Adrenal gland (tissue), 12 donors: ENCODE measurements around the gene TRMT1. TPM values are rescaled to one million over a fixed set of nuclear protein-coding genes. Genes with fewer than 3 reads are reported as not detected.

Experiments used
- polyA plus RNA-seq, 3 donors: library from polyadenylated mRNA; stranded (reverse); fragments of 200-250 nt in 2 of 3; fragments of 350-450 nt in 1 of 3; fragmentation: Illumina TruSeq in 1 of 3; extraction: RNeasy Lipid Tissue Mini Kit (QIAGEN cat#74804) in 1 of 3; gene quantifications; one replicate each; pipeline ENCODE4 v1.2.3, GENCODE V29; 2013 to 2014
- total RNA-seq, 9 donors: library from RNA; depleted of rRNA in 4 of 9; stranded (reverse); fragments of >200 nt in 4 of 9; fragments of 120-200 nt in 1 of 9; fragmentation: NEBNext Ultra II Directional in 1 of 9; extraction: Animal tissue kit (Norgen Biotek cat#: 25700) in 1 of 9; gene quantifications; one replicate each; pipeline versions ENCODE4 v1.1.0 to v1.2.4, GENCODE V29; 2013 to 2023
- donor health status: healthy with polysubstance abuse.
- donor health status: Bipolar disorder and iron deficiency.
- donor health status: DM: yes; HTN: yes; CAD: no.
- donor health status: DM: no; HTN: no; CAD: no.
- donor health status: DM: no; HTN: no; CAD: no.
- donor health status: DM: yes; HTN: yes; CAD: no.

The TRMT1 gene
- total and polyA plus RNA-seq, 12 donors: 13.4 to 229 (median 35.4) TPM

Other genes with a start within 250 kb of the TRMT1 start
- gene DNASE2, start 235.3 kb downstream of the TRMT1 start, total RNA-seq: 10 to 100 TPM in 8 of 9 donors, 1 to 10 TPM in 1; 3.3 to 83.4 (median 53.8) TPM
- gene DNASE2, start 235.3 kb downstream of the TRMT1 start, polyA plus RNA-seq: 10 to 100 TPM; 13.6 to 22.2 (median 17.9) TPM
- under 1 TPM in 2 of 9 donors, not detected in 7; 0.23 to 0.83 TPM for gene KLF1, start 229.5 kb downstream of the TRMT1 start, total RNA-seq
- under 1 TPM in 1 of 3 donors, not detected in 2; 0.24 TPM for gene KLF1, start 229.5 kb downstream of the TRMT1 start, polyA plus RNA-seq
- 10 to 100 TPM; 23.7 to 78.4 (median 35.3) TPM for gene GCDH, start 225.6 kb downstream of the TRMT1 start, total RNA-seq
- 10 to 100 TPM; 16.2 to 26.9 (median 22.5) TPM for gene GCDH, start 225.6 kb downstream of the TRMT1 start, polyA plus RNA-seq
- gene SYCE2, start 197.4 kb downstream of the TRMT1 start, total RNA-seq: under 1 TPM in 2 of 9 donors, not detected in 7; 0.78 to 0.91 TPM
- under 1 TPM; 0.16 to 0.24 (median 0.20) TPM for gene SYCE2, start 197.4 kb downstream of the TRMT1 start, polyA plus RNA-seq
- gene FARSA, start 183.0 kb downstream of the TRMT1 start, total RNA-seq: 100 to 1,000 TPM in 1 of 9 donors, 10 to 100 TPM in 8; 40.6 to 102 (median 55.0) TPM
- gene FARSA, start 183.0 kb downstream of the TRMT1 start, polyA plus RNA-seq: 10 to 100 TPM; 33.5 to 62.1 (median 36.0) TPM
- gene CALR, start 178.1 kb downstream of the TRMT1 start, total RNA-seq: 1,000 to 10,000 TPM in 2 of 9 donors, 100 to 1,000 TPM in 7; 271 to 1,489 (median 656) TPM
- gene CALR, start 178.1 kb downstream of the TRMT1 start, polyA plus RNA-seq: 1,000 to 10,000 TPM in 1 of 3 donors, 100 to 1,000 TPM in 2; 224 to 1,230 (median 336) TPM
- 100 to 1,000 TPM in 6 of 9 donors, 10 to 100 TPM in 3; 66.5 to 146 (median 111) TPM for gene RAD23A, start 170.9 kb downstream of the TRMT1 start, total RNA-seq
- gene RAD23A, start 170.9 kb downstream of the TRMT1 start, polyA plus RNA-seq: 100 to 1,000 TPM; 112 to 240 (median 206) TPM
- gene GADD45GIP1, start 159.5 kb downstream of the TRMT1 start, total RNA-seq: 100 to 1,000 TPM in 1 of 9 donors, 10 to 100 TPM in 8; 26.1 to 101 (median 48.5) TPM
- 100 to 1,000 TPM in 2 of 3 donors, 10 to 100 TPM in 1; 16.5 to 213 (median 183) TPM for gene GADD45GIP1, start 159.5 kb downstream of the TRMT1 start, polyA plus RNA-seq
- gene DAND5, start 147.2 kb downstream of the TRMT1 start, total RNA-seq: 1 to 10 TPM in 5 of 9 donors, under 1 TPM in 4; 0.35 to 2.3 (median 1.1) TPM
- under 1 TPM; 0.27 to 0.34 (median 0.32) TPM for gene DAND5, start 147.2 kb downstream of the TRMT1 start, polyA plus RNA-seq
- gene NFIX, start 121.3 kb downstream of the TRMT1 start, total RNA-seq: 10 to 100 TPM in 8 of 9 donors, 1 to 10 TPM in 1; 1.3 to 72.8 (median 32.2) TPM
- gene NFIX, start 121.3 kb downstream of the TRMT1 start, polyA plus RNA-seq: 10 to 100 TPM in 1 of 3 donors, 1 to 10 TPM in 2; 4.9 to 18.0 (median 9.4) TPM
- gene LYL1, start 13.9 kb downstream of the TRMT1 start, total RNA-seq: 10 to 100 TPM in 5 of 9 donors, 1 to 10 TPM in 4; 4.3 to 22.5 (median 10.5) TPM
- 10 to 100 TPM in 1 of 3 donors, 1 to 10 TPM in 1, under 1 TPM in 1; 0.38 to 18.7 (median 7.9) TPM for gene LYL1, start 13.9 kb downstream of the TRMT1 start, polyA plus RNA-seq
- 10 to 100 TPM; 26.7 to 67.0 (median 41.2) TPM for gene NACC1, start 1.5 kb upstream of the TRMT1 start, total RNA-seq
- 10 to 100 TPM; 12.4 to 47.7 (median 14.8) TPM for gene NACC1, start 1.5 kb upstream of the TRMT1 start, polyA plus RNA-seq
- 10 to 100 TPM; 30.5 to 90.7 (median 62.2) TPM for gene STX10, start 33.6 kb upstream of the TRMT1 start, total RNA-seq
- 100 to 1,000 TPM in 2 of 3 donors, 10 to 100 TPM in 1; 16.0 to 182 (median 159) TPM for gene STX10, start 33.6 kb upstream of the TRMT1 start, polyA plus RNA-seq
- 100 to 1,000 TPM in 2 of 9 donors, 10 to 100 TPM in 6, 1 to 10 TPM in 1; 8.8 to 121 (median 59.3) TPM for gene IER2, start 33.7 kb upstream of the TRMT1 start, total RNA-seq
- 100 to 1,000 TPM in 1 of 3 donors, 10 to 100 TPM in 1, 1 to 10 TPM in 1; 7.4 to 120 (median 97.1) TPM for gene IER2, start 33.7 kb upstream of the TRMT1 start, polyA plus RNA-seq